K562 (cell line): Measurements from ENCODE around the gene ERCC1. TPM values are rescaled to one million over a fixed set of nuclear protein-coding genes. Genes with fewer than 3 reads are reported as not detected.

Experiments
- AFF1 ChIP-seq, 2 experiments: fragments of 450-650 bp; IDR thresholded peaks; 2 replicates each; pipeline ENCODE4 v1.6.1; 2018; ENCODE audit warnings: mild to moderate bottlenecking in 2 of 2, low read depth in 1 of 2; ENCODE audit not compliant: partially characterized antibody in 2 of 2
- ATF6 ChIP-seq: sonication (generic); formaldehyde crosslinking; IDR thresholded peaks from 2 replicates; pipeline ENCODE4 v1.4.0; 2020; ENCODE audit warnings: mild to moderate bottlenecking, missing genetic modification reagents
- CCNT2 ChIP-seq: IDR thresholded peaks from 2 replicates; pipeline ENCODE4 v1.6.1; 2011; ENCODE audit warnings: borderline replicate concordance, low read depth, mild to moderate bottlenecking, moderate library complexity, mixed read lengths, low read length; ENCODE audit not compliant: insufficient read length; ENCODE audit errors: extremely low read depth
- CREB3 ChIP-seq: fragments of 450-650 bp; conservative IDR thresholded peaks from 2 replicates; pipeline ENCODE4 v1.6.1; 2016; ENCODE audit warnings: missing genetic modification characterization, low read depth, mild to moderate bottlenecking, missing compliant biosample characterization, moderate library complexity
- HMG20A ChIP-seq: fragments of 450-650 bp; formaldehyde crosslinking; conservative IDR thresholded peaks from 2 replicates; pipeline ENCODE4 v1.4.0; 2020; ENCODE audit warnings: mild to moderate bottlenecking, mixed read lengths
- NCOA2 ChIP-seq, 2 experiments: fragments of 450-650 bp; IDR thresholded peaks; 2 replicates each; pipeline ENCODE4 v1.6.1; 2018; ENCODE audit warnings: mild to moderate bottlenecking in 2 of 2, moderate library complexity in 1 of 2; ENCODE audit not compliant: partially characterized antibody in 2 of 2
- NELFE ChIP-seq: IDR thresholded peaks from 2 replicates; pipeline ENCODE4 v1.6.1; 2011; ENCODE audit warnings: mild to moderate bottlenecking; ENCODE audit not compliant: insufficient read depth, insufficient read length
- USF2 ChIP-seq: sonication (generic); formaldehyde crosslinking; IDR thresholded peaks from 2 replicates; pipeline ENCODE4 v1.5.0; 2020; ENCODE audit warnings: missing genetic modification reagents
- ZBTB9 ChIP-seq: fragments of 450-650 bp; formaldehyde crosslinking; IDR thresholded peaks from 2 replicates; pipeline ENCODE4 v1.4.0; 2020; ENCODE audit warnings: mild to moderate bottlenecking, moderate library complexity
- ZNF740 ChIP-seq, 3 experiments: fragments of 200-800 bp in 1 of 3; sonication (Bioruptor generic) in 1 of 3; sonication (generic) in 1 of 3; formaldehyde crosslinking in 1 of 3; IDR thresholded peaks; 2 replicates each; pipeline versions ENCODE4 v1.6.1 to v1.8.0; 2016 to 2022; ENCODE audit warnings: mild to moderate bottlenecking in 2 of 3, missing compliant biosample characterization in 2 of 3, missing genetic modification characterization in 2 of 3, missing genetic modification reagents in 1 of 3
- ZNF76 ChIP-seq: fragments of 250-450 bp; sonication (Bioruptor Pico); IDR thresholded peaks from 2 replicates; pipeline ENCODE4 v1.4.0; 2020; ENCODE audit warnings: mild to moderate bottlenecking, moderate library complexity, borderline replicate concordance
- ZNF780A ChIP-seq: fragments of 250-450 bp; sonication (Bioruptor Pico); IDR thresholded peaks from 2 replicates; pipeline ENCODE4 v1.5.0; 2021; ENCODE audit warnings: mild to moderate bottlenecking
- polyA plus RNA-seq, 8 experiments: library from polyadenylated mRNA; depleted of rRNA in 4 of 8; stranded (reverse) in 5 of 8; unstranded in 3 of 8; fragments of >200 nt; fragmentation: Nextera tagmentation in 2 of 8; fragmentation: Illumina TruSeq in 1 of 8; extraction: Ambion mirVana in 2 of 8; extraction: Trizol in 1 of 8; gene quantifications; 2 replicates each; pipeline versions ENCODE4 v1.2.1 to v1.2.3, GENCODE V29; 2011 to 2014; ENCODE audit warnings: inconsistent platforms in 1 of 8, missing spikeins in 1 of 8
- total RNA-seq, 7 experiments: library from RNA; depleted of rRNA in 6 of 7; stranded (reverse); fragments of >200 nt in 6 of 7; fragmentation: Illumina TruSeq in 2 of 7; extraction: Trizol in 2 of 7; gene quantifications; 2 replicates each; pipeline versions ENCODE4 v1.2.1 to v1.2.3, GENCODE V29; 2011 to 2021; ENCODE audit warnings: low replicate concordance in 1 of 7

ERCC1 gene
- total and polyA plus RNA-seq, 9 of the 15 experiments (the other 6 are each of a cell fraction or from before 2014, with no cell fraction given), result 9.3 to 92.6 (median 60.0) TPM

GRCh38 chr19:45405435-45406225, 18.1 kb downstream of the ERCC1 start (continued):
- TF ChIP-seq ZNF740 (CRISPR knock-in tag; IDR thresholded peaks at IDR 0.05), result no peak
- no peak; a peak in 1 of 4 replicates for TF ChIP-seq ZNF740 (tag; IDR thresholded peaks at IDR 0.05)
- peak; percentile 73; the same call in 1 of the 2 replicates for TF ChIP-seq ZBTB9
- TF ChIP-seq NELFE, result no peak
- peak; percentile 53; the same call in 1 of the 2 replicates for TF ChIP-seq USF2 (CRISPR knock-in tag)
- TF ChIP-seq ZNF780A (CRISPR knock-in tag), result no peak
- no peak; the same call in 1 of the 2 replicates for TF ChIP-seq ZNF76 (CRISPR knock-in tag)
- TF ChIP-seq HMG20A (CRISPR knock-in tag), result no peak
- TF ChIP-seq ATF6, result peak; percentile 89; the same call in 1 of the 2 replicates
- peak; percentile 71; the same call in 1 of the 2 replicates for TF ChIP-seq CREB3 (tag)
- TF ChIP-seq CCNT2, result no peak
- TF ChIP-seq AFF1 (IDR thresholded peaks at IDR 0.05; ENCODE audit: low read depth in 1 of 2, partially characterized antibody in 2 of 2), result peak in 1 of 2 experiments; percentile 99
- TF ChIP-seq NCOA2 (IDR thresholded peaks at IDR 0.05; ENCODE audit: partially characterized antibody in 2 of 2), result no peak
